Astrocyte (in vitro differentiated cells and primary cell): ENCODE measurements around the gene CNTNAP2.

ENCODE experiments used
- CTCF ChIP-seq: IDR thresholded peaks from 2 replicates; pipeline ENCODE4 v1.5.1; 2011; ENCODE audit warnings: low read depth, mild to moderate bottlenecking, inconsistent platforms, low read length, moderate library complexity; ENCODE audit not compliant: insufficient read depth
- EZH2 ChIP-seq: IDR thresholded peaks from 2 replicates; pipeline ENCODE4 v1.6.1; 2012; ENCODE audit warnings: mild to moderate bottlenecking, low read length, inconsistent platforms; ENCODE audit not compliant: insufficient read depth

DNA sequence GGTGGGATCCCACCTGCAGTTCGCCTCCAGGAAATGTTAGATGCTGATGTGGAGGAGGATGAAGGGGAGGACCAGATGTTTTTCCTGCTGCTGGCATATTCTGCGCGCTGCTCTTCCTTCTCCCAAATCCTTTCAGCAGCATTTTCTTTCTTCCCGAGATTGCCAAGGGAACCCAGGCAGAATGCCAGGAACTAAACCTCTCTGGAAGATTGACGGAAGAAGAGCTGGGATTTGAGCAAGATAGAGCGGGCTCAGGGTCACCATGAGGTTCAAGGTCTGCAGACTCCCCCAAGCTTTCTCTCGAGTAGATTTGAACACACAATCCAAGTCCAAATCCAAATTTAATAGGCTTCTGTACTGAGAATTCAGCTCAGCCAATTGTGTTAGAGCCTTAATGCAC, 2128.8 kb downstream of the CNTNAP2 start:
- no peak for TF ChIP-seq EZH2
- TF ChIP-seq CTCF, result no peak
